SU-DHL-6 (cell line): Measurements from ENCODE around the gene GNS.

ENCODE experiments used
- CTCF ChIP-seq: fragments of 200-600 bp; sonication (generic); IDR thresholded peaks from one replicate; pipeline ENCODE4 v1.5.1; 2017; ENCODE audit warnings: antibody characterized with exemption, mild to moderate bottlenecking, low read length, moderate library complexity; ENCODE audit not compliant: insufficient read depth, poor library complexity, severe bottlenecking
- EZH2phosphoT487 ChIP-seq: fragments of 200-600 bp; sonication (generic), shearing (Covaris generic); conservative IDR thresholded peaks from 2 replicates; pipeline ENCODE4 v1.6.1; 2018; ENCODE audit warnings: mild to moderate bottlenecking, antibody characterized with exemption, low read length, moderate library complexity, mixed read lengths

- TF ChIP-seq CTCF (no peak), EZH2phosphoT487 (no peak)
Measured at GRCh38 chr12:64683816-64684543, 75.2 kb downstream of the GNS start.
